ENCODE results near the gene AAK1. TPM values are rescaled to one million over a fixed set of nuclear protein-coding genes. Genes with fewer than 3 reads are reported as not detected.

Gene AAK1
- total RNA-seq, 1 experiment from 2014 or later, result 40.5 TPM

- BruUV-seq (replicated peaks), result no TSS peak
- H3K4me3 ChIP-seq (ENCODE audit: low read depth, low read length, poor library complexity, severe bottlenecking), result no peak overlapping the region
- H3K9me3 ChIP-seq (ENCODE audit: low read depth, low read length, poor library complexity, severe bottlenecking), result no peaks in the 10 kb centered on the region
- H3K27me3 ChIP-seq (replicated peaks; ENCODE audit: insufficient read depth, low read depth, low read length, poor library complexity), result no peaks in the 10 kb centered on the region
- no peak for DNase-seq (ENCODE audit: low spot score)
- H3K36me3 ChIP-seq (ENCODE audit: insufficient read depth, low read length, poor library complexity, severe bottlenecking), result no peaks in the 10 kb centered on the region
- H3K4me1 ChIP-seq (ENCODE audit: insufficient read depth, low read length, poor library complexity, severe bottlenecking), result no peaks in the 10 kb centered on the region
- ChIA-PET CTCF (no interaction called here), POLR2A (ENCODE audit: low non-redundant PET) (no interaction called here)
- no peak overlapping the region for H3K27ac ChIP-seq (ENCODE audit: low read depth, low read length, poor library complexity, severe bottlenecking)
- TF ChIP-seq EZH2 (IDR thresholded peaks at IDR 0.05; ENCODE audit: borderline replicate concordance, low read depth, low read length, poor library complexity, severe bottlenecking) (no peak), CTCF (conservative IDR thresholded peaks at IDR 0.05; ENCODE audit: low read depth, low read length) (no peak)
- intact Hi-C loops (cut with micrococcal nuclease; ENCODE audit: unreplicated experiment), result no loop called here
Measured at GRCh38 chr2:69470911-69471310, 172.6 kb downstream of the AAK1 start.

GRCh38 chr2:69469784-69470183 lies 173.8 kb downstream of the AAK1 start:
- Histone ChIP-seq H3K27me3 (replicated peaks; ENCODE audit: insufficient read depth, low read depth, low read length, poor library complexity) (no peaks in the 10 kb centered on the region), H3K36me3 (ENCODE audit: insufficient read depth, low read length, poor library complexity, severe bottlenecking) (no peaks in the 10 kb centered on the region), H3K4me3 (ENCODE audit: low read depth, low read length, poor library complexity, severe bottlenecking) (no peak overlapping the region), H3K4me1 (ENCODE audit: insufficient read depth, low read length, poor library complexity, severe bottlenecking) (no peaks in the 10 kb centered on the region), H3K9me3 (ENCODE audit: low read depth, low read length, poor library complexity, severe bottlenecking) (no peaks in the 10 kb centered on the region), H3K27ac (ENCODE audit: low read depth, low read length, poor library complexity, severe bottlenecking) (no peak overlapping the region)
- POLR2A ChIA-PET (ENCODE audit: low non-redundant PET), result interaction anchor here (0.6 kb wide), 1 partner anchor 373 kb away, joined by 4 read pairs; no protein-coding TSS in a partner anchor
- TF ChIP-seq CTCF (conservative IDR thresholded peaks at IDR 0.05; ENCODE audit: low read depth, low read length) (no peak), EZH2 (IDR thresholded peaks at IDR 0.05; ENCODE audit: borderline replicate concordance, low read depth, low read length, poor library complexity, severe bottlenecking) (no peak)
- CTCF ChIA-PET, result no interaction called here
- intact Hi-C loops (cut with micrococcal nuclease; ENCODE audit: unreplicated experiment), result no loop called here
- DNase-seq (ENCODE audit: low spot score), result no peak
- BruUV-seq (replicated peaks), result no TSS peak

- Histone ChIP-seq H3K36me3 (ENCODE audit: insufficient read depth, low read length, poor library complexity, severe bottlenecking) (no peaks in the 10 kb centered on the region), H3K4me1 (ENCODE audit: insufficient read depth, low read length, poor library complexity, severe bottlenecking) (no peaks in the 10 kb centered on the region), H3K4me3 (ENCODE audit: low read depth, low read length, poor library complexity, severe bottlenecking) (no peak overlapping the region), H3K9me3 (ENCODE audit: low read depth, low read length, poor library complexity, severe bottlenecking) (no peaks in the 10 kb centered on the region), H3K27ac (ENCODE audit: low read depth, low read length, poor library complexity, severe bottlenecking) (no peak overlapping the region), H3K27me3 (replicated peaks; ENCODE audit: insufficient read depth, low read depth, low read length, poor library complexity) (no peaks in the 10 kb centered on the region)
- ChIA-PET POLR2A (ENCODE audit: low non-redundant PET) (interaction anchor here (0.6 kb wide), 1 partner anchor 373 kb away, joined by 4 read pairs; no protein-coding TSS in a partner anchor), CTCF (no interaction called here)
- DNase-seq (ENCODE audit: low spot score), result no peak
- intact Hi-C loops (cut with micrococcal nuclease; ENCODE audit: unreplicated experiment), result no loop called here
- BruUV-seq (replicated peaks), result no TSS peak
- TF ChIP-seq CTCF (conservative IDR thresholded peaks at IDR 0.05; ENCODE audit: low read depth, low read length) (no peak), EZH2 (IDR thresholded peaks at IDR 0.05; ENCODE audit: borderline replicate concordance, low read depth, low read length, poor library complexity, severe bottlenecking) (no peak)
Measured at GRCh38 chr2:69469375-69469774, 174.2 kb downstream of the AAK1 start.

All from A673 (cell line).